B cell (primary cell): ENCODE data around the gene CLCN3. TPM values are rescaled to one million over a fixed set of nuclear protein-coding genes. Genes with fewer than 3 reads are reported as not detected.

Source experiments
- ATAC-seq: fragments of 200-7000 bp; cut with Tn5 transposase; one replicate; pipeline ENCODE4 v1.10.0; 2021; ENCODE audit warnings: low read depth, mild to moderate bottlenecking, moderate number of reproducible peaks, moderate library complexity
- CTCF ChIA-PET: fragments of 350-600 bp; sonication (Branson Sonifier 250); formaldehyde crosslinking; loops from one replicate; lab custom pipeline; 2021; ENCODE audit warnings: antibody characterized with exemption, inconsistent platforms; lab: Charles Lee
- POLR2A ChIA-PET: fragments of 350-600 bp; sonication (Branson Sonifier 250); formaldehyde crosslinking; loops from one replicate; lab custom pipeline; 2021; ENCODE audit warnings: antibody characterized with exemption; lab: Charles Lee
- DNase-seq: peaks from one replicate; pipeline ENCODE4 v3.0.0; 2013
- H2AFZ ChIP-seq: 2 replicates; pipeline ENCODE4 v1.6.1; 2012; ENCODE audit warnings: mild to moderate bottlenecking, low read depth, low read length; ENCODE audit not compliant: insufficient read depth, poor library complexity, severe bottlenecking
- H3K27ac ChIP-seq, 2 donors: 1 replicate in 1 of 2; 2 replicates in 1 of 2; pipeline ENCODE4 v1.5.1; 2012 to 2013; ENCODE audit warnings: low read length in 2 of 2, mild to moderate bottlenecking in 2 of 2, moderate library complexity in 1 of 2
- H3K27me3 ChIP-seq, 4 experiments: fragments of 200-600 bp in 1 of 4; sonication (generic) in 1 of 4; replicated peaks in 1 of 4; 1 replicate in 2 of 4; 2 replicates in 2 of 4; pipeline versions ENCODE4 v1.6.1 to v1.7.0; 2013 to 2016; ENCODE audit warnings: low read length in 3 of 4, mild to moderate bottlenecking in 2 of 4, mixed read lengths in 1 of 4, moderate library complexity in 1 of 4; ENCODE audit not compliant: insufficient read depth in 4 of 4, control insufficient read depth in 3 of 4; ENCODE audit errors: control extremely low read depth in 1 of 4
- H3K36me3 ChIP-seq, 2 experiments: replicated peaks in 1 of 2; 1 replicate in 1 of 2; 2 replicates in 1 of 2; pipeline versions ENCODE4 v1.6.1 to v1.7.1; 2013; ENCODE audit warnings: low read length in 1 of 2; ENCODE audit not compliant: insufficient read depth in 2 of 2, control insufficient read depth in 1 of 2; ENCODE audit errors: control extremely low read depth in 1 of 2, extremely low read depth in 1 of 2
- H3K4me1 ChIP-seq, 2 donors: fragments of 200-600 bp in 1 of 2; sonication (generic) in 1 of 2; 1 replicate in 1 of 2; 2 replicates in 1 of 2; pipeline versions ENCODE4 v1.5.1 to v1.6.1; 2013 to 2017; ENCODE audit warnings: low read length in 2 of 2; ENCODE audit not compliant: control insufficient read depth in 2 of 2, insufficient read depth in 2 of 2
- H3K4me2 ChIP-seq: replicated peaks from 2 replicates; pipeline ENCODE3; 2012; ENCODE audit warnings: mild to moderate bottlenecking, low read depth, low read length; ENCODE audit not compliant: poor library complexity, severe bottlenecking
- H3K4me3 ChIP-seq, 5 experiments: fragments of 200-600 bp in 1 of 5; sonication (generic) in 1 of 5; 1 replicate in 3 of 5; 2 replicates in 2 of 5; pipeline versions ENCODE4 v1.5.1 to v1.7.0; 2011 to 2016; ENCODE audit warnings: low read length in 4 of 5, mild to moderate bottlenecking in 4 of 5, low read depth in 2 of 5, control low read depth in 1 of 5, moderate library complexity in 1 of 5; ENCODE audit not compliant: insufficient read depth in 1 of 5; ENCODE audit errors: control extremely low read depth in 1 of 5, extremely low read depth in 1 of 5
- H3K79me2 ChIP-seq: fragments of 200-600 bp; sonication (generic); one replicate; pipeline ENCODE4 v1.6.0; 2016; ENCODE audit warnings: low read length; ENCODE audit not compliant: control insufficient read depth, insufficient read depth
- H3K9ac ChIP-seq: fragments of 200-600 bp; sonication (generic); 2 replicates; pipeline ENCODE4 v1.6.1; 2017; ENCODE audit warnings: mild to moderate bottlenecking, low read length, moderate library complexity
- H3K9me3 ChIP-seq, 3 donors: one replicate each; pipeline versions ENCODE4 v1.6.1 to v1.7.1; 2013; ENCODE audit warnings: low read length in 2 of 3; ENCODE audit not compliant: control insufficient read depth in 2 of 3, insufficient read depth in 1 of 3; ENCODE audit errors: control extremely low read depth in 1 of 3
- H4K20me1 ChIP-seq: 2 replicates; pipeline ENCODE4 v1.6.0; 2012; ENCODE audit warnings: mild to moderate bottlenecking, low read length; ENCODE audit not compliant: insufficient read depth, control insufficient read depth, poor library complexity, severe bottlenecking
- H3K27ac Mint-ChIP-seq: one replicate; pipeline ENCODE4 v1.8.0; 2021; ENCODE audit warnings: mixed read lengths
- H3K27me3 Mint-ChIP-seq: one replicate; pipeline ENCODE4 v1.8.0; 2021; ENCODE audit warnings: mixed read lengths
- H3K4me1 Mint-ChIP-seq: one replicate; pipeline ENCODE4 v1.8.0; 2021; ENCODE audit warnings: mixed read lengths
- H3K4me3 Mint-ChIP-seq: one replicate; pipeline ENCODE4 v1.8.0; 2021; ENCODE audit warnings: mixed read lengths
- H3K9me3 Mint-ChIP-seq: one replicate; pipeline ENCODE4 v1.8.0; 2022; ENCODE audit warnings: mixed read lengths; ENCODE audit not compliant: insufficient read depth
- EZH2 ChIP-seq: IDR thresholded peaks from 2 replicates; pipeline ENCODE4 v1.6.1; 2012; ENCODE audit warnings: borderline replicate concordance, low read depth, mild to moderate bottlenecking, moderate library complexity, low read length; ENCODE audit not compliant: insufficient read depth, poor library complexity, severe bottlenecking
- WGBS: methylation state at CpG from one replicate; pipeline ENCODE4 v1.1.5; 2013; ENCODE audit warnings: missing lambda C conversion rate; ENCODE audit not compliant: insufficient coverage; 5-methylcytosine and 5-hydroxymethylcytosine counted together
- intact Hi-C: fragments of 100-400 bp; cut with micrococcal nuclease; formaldehyde crosslinking; loops from one replicate; pipeline ENCODE4 v1.10.0; 2022
- polyA plus RNA-seq: library from polyadenylated mRNA; depleted of rRNA; stranded (reverse); fragments of >200 nt; gene quantifications from 2 replicates; pipeline ENCODE4 v1.2.3, GENCODE V29; 2012
- total RNA-seq, 2 donors: library from RNA; stranded (reverse); fragments of 120-200 nt in 1 of 2; gene quantifications; 1 replicate in 1 of 2; 2 replicates in 1 of 2; pipeline versions ENCODE4 v1.2.3 to v1.2.4, GENCODE V29; 2013 to 2022
- TF ChIP-seq, protein P1 (sequence below): fragments of 200-600 bp; IDR thresholded peaks from one replicate; pipeline ENCODE4 v1.8.0; 2022; ENCODE audit warnings: antibody characterized with exemption, mild to moderate bottlenecking

The CLCN3 gene
- total and polyA plus RNA-seq, 2 donors (not counting 1 experiment from before 2014, with no cell fraction given) = 5.0 to 32.7 TPM

DNA sequence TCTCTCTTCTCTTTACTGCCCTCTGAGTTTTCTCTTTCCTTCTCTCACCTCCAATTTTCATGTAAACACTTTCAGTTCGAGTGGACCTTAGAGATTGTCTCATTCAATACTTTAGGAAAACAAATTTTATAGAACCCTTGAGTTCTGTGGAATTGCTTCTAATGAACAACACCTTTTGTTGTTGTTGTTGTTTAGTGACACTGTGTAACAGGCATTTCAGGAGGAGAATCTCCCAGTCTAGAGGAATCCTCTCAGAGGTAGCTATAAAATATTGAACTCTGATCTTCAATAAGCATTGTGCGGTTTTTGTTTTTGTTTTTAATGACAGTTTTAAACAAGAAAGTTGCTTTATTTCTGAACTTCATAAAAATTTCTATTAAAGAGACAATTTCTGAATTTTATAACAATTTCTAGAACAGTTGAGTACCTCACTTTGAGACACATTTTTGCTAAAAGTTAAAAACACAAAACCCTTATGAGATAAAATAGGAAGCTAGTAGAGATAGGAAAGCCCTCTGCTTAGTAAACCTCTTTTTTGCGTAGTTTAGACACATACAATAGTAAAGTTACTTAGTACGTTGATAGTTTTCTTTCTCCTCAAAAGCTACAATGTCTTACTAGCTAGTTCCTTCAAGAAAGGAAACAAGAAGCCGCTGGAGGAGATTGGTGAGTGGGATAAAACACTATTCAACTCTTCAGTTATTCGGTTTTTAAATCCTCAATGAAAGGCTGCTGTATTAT, 38.8 kb downstream of the CLCN3 start:
- WGBS = no CpG with 5 or more reads among the region's 6 CpGs
- H3K9ac ChIP-seq = peak overlapping the region; percentile 65
- no peak overlapping the region for H3K4me3 ChIP-seq
- no peak overlapping the region for H3K4me3 Mint-ChIP-seq
- peaks cover 42% of the 10 kb centered on the region for H3K79me2 ChIP-seq
- H3K9me3 Mint-ChIP-seq = no peaks in the 10 kb centered on the region
- ChIA-PET CTCF (interaction anchor here (1.0 to 4.9 kb wide), 4 partner anchors 34 to 649 kb away, joined by 3 to 35 read pairs (median 4); partner anchors contain the start of genes CBR4 and NEK1), POLR2A (interaction anchor here (1.4 kb wide), 1 partner anchor 39 kb away, joined by 7 read pairs; the partner anchor contains the start of gene CLCN3)
- TF ChIP-seq, protein P1, sequence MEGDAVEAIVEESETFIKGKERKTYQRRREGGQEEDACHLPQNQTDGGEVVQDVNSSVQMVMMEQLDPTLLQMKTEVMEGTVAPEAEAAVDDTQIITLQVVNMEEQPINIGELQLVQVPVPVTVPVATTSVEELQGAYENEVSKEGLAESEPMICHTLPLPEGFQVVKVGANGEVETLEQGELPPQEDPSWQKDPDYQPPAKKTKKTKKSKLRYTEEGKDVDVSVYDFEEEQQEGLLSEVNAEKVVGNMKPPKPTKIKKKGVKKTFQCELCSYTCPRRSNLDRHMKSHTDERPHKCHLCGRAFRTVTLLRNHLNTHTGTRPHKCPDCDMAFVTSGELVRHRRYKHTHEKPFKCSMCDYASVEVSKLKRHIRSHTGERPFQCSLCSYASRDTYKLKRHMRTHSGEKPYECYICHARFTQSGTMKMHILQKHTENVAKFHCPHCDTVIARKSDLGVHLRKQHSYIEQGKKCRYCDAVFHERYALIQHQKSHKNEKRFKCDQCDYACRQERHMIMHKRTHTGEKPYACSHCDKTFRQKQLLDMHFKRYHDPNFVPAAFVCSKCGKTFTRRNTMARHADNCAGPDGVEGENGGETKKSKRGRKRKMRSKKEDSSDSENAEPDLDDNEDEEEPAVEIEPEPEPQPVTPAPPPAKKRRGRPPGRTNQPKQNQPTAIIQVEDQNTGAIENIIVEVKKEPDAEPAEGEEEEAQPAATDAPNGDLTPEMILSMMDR = no peak
- TF ChIP-seq EZH2 = no peak
- no peaks in the 10 kb centered on the region for H4K20me1 ChIP-seq
- intact Hi-C loops = no loop called here
- H3K27ac ChIP-seq = peak overlapping the region; percentile 90 to 92
- H3K27ac Mint-ChIP-seq = peak overlapping the region; percentile 56
- H3K4me1 Mint-ChIP-seq = peaks cover 21% of the 10 kb centered on the region
- H3K4me2 ChIP-seq = peak overlapping the region; percentile 70
- H3K36me3 ChIP-seq = peaks cover 0 to 1% of the 10 kb centered on the region in 2 experiments
- H3K4me1 ChIP-seq = peaks cover 2 to 6% of the 10 kb centered on the region in 2 donors
- H3K27me3 Mint-ChIP-seq = no peaks in the 10 kb centered on the region
- H3K9me3 ChIP-seq = no peaks in the 10 kb centered on the region
- no peaks in the 10 kb centered on the region for H3K27me3 ChIP-seq
- ATAC-seq = no peak
- H2AFZ ChIP-seq = peak overlapping the region; percentile 57
- peak; percentile 21 for DNase-seq
